ENCODE results near the gene SLC25A3.
"Not testable (repeated sequence)": the region's sequence is repeated elsewhere in the genome, so short reads cannot be mapped to it uniquely, and the experiment has no call there.

SLC25A3 gene

DNA sequence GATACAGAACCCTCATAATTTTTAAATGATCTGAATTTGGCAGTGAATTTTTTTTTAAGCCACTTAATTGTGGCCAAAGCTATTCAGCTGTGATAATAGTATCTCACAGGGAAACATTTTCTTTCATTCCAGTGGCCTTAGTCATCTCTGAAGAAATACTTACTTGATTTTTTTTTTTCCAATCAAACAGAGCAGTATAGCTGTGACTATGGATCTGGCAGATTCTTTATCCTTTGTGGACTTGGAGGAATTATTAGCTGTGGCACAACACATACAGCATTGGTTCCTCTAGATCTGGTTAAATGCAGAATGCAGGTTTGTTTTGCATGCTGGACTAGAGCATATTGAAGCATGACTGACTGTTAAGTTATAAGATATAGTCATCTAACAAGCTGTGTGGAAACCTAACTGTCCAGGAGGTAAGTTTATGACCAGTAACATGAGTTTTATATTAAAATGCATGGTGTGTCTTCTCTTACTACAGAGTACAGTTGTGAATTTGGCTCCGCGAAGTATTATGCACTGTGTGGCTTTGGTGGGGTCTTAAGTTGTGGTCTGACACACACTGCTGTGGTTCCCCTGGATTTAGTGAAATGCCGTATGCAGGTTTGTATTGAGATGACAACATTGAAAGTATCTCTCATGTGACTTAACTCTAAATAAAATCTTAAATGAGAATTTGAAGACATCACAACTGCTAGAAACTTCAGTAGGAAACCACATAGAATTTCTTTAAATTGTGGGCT is 1.9 kb downstream of the SLC25A3 start:
- DNase-seq (ENCODE audit: low spot score), result no peak

DNA sequence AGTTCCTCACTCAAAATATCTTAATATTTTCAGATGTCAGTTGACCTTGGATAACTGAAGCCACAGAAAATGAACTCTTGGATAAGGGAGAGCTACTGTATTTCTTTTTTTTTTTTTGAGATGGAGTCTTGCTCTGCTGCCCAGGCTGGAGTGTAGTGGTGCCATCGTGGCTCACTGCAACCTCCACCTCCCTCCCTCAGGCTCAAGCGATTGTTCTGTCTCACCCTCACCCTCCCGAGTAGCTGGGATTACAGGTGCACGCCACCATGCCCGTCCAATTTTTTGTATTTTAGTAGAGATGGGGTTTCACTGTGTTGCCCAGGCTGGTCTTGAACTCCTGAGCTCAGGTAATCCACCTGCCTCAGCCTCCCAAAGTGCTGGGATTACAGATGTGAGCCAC is 3.8 kb downstream of the SLC25A3 start:
- DNase-seq (ENCODE audit: low spot score), result not testable (repeated sequence)

DNA sequence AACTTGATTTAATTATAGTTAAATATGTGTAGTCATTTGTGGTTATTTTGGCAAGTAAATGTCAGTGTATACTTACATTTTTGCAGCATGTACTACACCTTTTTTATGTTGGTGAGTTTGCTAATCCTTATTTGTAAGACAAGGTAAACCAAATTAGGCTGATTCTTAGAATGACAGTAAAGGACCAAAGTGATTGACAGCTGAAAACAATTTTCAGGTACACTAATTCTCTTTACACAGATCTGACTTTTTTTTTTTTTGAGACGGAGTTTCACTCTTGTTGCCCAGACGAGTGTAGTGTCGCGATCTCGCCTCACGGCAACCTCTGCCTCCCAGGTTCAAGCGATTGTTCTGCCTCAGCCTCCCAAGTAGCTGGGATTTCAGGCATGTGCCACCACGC is 8.4 kb downstream of the SLC25A3 start:
- no peak for DNase-seq (ENCODE audit: low spot score)

DNA sequence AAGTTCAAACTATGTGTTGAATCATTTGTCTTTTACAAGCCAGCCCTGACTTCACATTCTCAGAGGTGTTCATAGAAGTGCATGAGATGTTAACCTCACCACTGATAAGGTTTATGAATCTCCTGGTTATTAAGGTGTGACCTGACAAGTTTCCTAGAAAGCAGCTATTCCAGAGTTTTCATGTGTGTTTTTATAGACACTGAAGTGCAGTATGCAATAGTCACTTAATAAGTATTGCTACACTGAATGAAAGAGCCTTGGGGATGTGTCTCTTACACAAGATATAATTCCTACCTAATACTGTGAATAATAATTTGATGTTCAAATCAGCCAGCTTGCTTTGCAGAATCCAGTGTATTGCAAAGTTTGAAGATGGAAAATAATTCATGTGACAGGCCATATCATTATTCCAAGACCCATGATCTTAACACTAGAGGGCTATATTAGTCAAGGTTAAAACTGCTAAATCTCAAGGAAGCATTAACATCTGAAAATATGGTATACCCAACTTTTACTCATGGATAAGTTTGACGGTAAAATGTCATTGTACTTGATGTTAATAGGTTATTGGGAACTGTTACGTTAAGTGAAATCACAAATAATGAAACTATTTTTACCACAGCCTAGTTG is 13.0 kb downstream of the SLC25A3 start:
- no peak for DNase-seq (ENCODE audit: low spot score)

DNA sequence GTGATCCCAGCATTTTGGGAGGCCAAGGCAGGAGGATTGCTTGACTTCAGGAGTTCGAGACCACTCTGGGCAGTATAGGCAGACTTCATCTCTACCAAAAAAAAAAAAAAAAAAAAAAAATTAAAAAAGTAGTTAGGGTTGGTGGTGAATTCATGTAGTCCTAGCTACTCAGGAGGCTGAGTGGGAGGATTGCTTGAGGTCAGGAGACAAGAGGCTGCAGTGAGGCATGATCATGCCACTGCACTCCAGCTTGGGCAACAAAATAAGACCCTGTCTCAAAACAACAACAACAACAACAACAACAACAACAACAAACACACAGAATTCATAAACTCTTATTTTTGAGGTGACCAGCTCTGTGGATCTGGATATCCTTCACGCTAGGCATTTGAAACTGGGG is 17.1 kb downstream of the SLC25A3 start:
- DNase-seq (ENCODE audit: low spot score), result no peak

DNA sequence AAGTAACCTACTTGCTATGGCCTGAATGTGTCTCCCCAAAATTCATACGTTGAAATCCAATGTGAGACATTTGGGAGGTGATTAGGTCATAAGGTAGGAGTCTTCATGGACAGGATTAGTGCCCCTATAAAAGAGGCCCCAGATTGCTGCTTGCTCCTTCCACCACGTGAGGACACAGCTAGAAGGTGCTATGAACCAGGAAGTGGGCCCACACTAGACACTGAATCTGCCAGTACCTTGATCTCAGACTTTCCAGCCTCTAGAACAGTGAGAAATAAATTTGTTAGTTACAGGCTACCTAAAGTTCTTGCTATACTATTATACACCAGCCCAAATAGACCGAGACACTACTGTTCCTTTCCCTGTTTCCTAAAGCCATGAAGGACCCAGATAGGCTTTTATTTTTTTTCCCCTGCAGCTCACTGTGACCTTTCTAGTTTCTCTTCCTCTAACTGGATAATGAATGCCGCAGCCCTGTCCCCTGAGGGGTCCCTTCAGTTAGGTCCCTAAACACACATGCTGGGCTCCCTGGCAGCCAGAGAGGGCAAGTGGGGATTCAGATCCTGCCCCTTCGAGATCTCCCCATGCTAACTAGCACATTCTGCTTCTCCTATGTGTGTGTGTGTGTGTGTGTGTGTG is 19.3 kb downstream of the SLC25A3 start:
- DNase-seq (ENCODE audit: low spot score), result no peak

DNA sequence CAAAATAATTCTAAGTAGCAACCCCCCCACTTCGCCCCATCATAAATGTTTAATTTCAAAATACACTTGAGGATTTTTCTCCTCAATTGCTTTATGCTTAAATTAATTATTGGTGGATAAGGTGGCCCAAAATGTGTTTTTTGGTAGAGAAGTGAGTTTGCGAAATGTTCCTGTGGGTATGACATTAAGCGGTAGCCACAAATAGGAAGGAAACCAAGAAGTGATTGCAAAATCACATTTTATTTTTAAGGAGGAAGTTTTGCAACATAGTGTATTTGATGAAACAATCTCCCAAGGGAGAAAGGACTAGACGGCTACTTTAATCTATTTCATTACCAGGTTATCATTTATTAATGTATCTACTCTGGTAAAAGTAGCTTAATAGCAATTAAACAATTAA is 25.5 kb downstream of the SLC25A3 start:
- DNase-seq (ENCODE audit: low spot score), result no peak

DNA sequence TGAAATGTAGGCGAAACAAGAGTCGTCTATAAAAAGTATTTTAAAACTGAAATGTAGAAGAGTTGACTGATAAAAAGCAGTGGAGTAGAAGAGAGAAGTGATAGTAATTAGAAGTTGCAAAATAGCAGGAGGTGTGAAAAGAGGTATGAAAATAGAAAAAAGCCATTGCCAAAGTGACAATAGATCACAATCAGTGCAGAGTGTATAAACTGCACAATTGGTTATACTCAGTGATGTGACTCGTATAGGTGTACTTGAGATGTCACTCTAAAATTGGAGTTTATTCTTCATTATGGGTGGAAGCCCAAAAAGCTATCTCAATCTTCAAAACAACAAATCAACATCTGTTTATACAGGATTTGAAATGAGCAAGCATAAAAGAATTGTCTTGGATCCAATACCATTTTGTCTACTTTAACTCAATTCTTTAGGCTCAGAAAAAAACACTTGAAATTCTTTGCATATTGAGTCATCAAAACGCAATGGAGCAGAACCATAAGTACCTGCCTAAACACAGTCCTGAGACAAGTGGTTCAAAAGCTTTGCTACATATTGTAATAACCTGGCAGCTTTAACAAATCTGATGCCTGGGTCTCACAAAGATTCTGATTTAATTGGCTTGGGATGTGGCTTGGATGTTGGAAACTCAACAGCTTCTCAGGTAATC is 42.3 kb downstream of the SLC25A3 start:
- DNase-seq (ENCODE audit: low spot score), result no peak

DNA sequence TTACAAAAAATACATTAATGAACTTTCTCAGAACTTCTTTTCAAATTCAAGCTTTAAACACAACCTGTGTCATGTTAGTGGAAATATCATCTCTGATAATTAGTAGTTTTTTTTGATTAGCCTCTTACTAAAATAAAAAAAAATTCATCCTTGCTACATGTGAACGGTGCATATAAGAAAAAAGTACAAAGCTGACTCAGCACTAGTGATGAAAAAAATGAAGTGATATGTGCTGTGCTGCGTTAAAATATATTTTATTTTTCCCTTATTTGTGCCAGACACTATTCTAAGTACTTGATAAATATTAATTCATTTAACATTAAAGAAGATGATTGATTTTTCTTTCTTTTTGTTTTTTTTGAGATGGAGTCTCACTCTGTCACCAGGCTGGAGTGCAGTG is 43.6 kb downstream of the SLC25A3 start:
- no peak for DNase-seq (ENCODE audit: low spot score)

DNA sequence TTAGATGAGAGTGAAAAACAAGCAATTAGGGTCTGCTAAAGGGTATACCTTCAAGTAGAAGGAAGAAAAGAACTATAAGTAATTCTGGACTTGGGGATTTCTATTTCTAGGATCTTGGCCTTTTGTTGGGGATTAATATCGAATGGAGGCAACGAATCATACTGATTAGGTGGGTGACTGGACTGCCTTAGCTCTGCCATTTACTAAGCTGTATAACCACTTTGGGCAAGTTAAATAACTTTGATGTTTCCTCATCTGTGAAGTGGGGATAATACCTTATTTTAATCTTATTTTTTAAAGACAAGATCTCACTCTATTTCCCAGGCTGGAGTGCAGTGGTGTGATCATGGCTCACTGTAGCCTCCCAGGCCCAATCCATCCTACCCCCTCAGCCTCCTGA is 44.5 kb downstream of the SLC25A3 start:
- no peak for DNase-seq (ENCODE audit: low spot score)

DNA sequence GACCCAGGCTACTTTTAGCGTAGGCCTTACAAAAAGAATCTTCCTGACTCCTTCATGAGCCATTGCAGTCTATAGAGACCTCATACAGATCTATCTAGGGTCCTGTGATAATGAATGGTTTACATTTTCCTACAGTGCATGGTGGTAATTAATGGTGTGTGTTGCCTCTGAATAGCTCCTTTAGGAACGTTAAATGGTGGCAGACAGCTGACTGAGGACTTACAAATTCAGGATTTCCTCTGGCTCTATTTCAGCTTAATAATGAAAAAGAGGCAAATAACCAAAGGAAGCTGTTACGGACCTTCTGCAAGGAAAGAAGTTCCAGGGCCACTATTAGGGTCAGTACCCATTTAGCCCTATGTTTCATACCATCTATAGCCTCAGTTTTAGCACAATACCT is 46.0 kb downstream of the SLC25A3 start:
- no peak for DNase-seq (ENCODE audit: low spot score)

DNA sequence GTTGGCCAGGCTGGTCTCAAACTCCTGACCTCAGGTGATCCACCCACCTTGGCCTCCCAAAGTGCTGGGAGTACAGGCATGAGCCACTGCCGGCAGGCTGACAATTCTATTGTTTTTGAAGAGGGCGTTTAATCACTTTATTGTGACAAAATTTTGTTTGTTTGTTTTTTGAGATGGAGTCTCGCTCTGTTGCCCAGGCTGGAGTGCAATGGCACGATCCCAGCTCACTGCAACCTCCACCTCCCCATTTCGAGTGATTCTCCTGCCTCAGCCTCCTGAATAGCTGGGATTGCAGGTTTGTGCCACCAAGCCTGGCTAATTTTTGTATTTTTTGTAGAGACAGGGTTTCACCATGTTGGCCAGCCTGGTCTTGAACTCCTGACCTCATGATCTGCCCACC is 49.3 kb downstream of the SLC25A3 start:
- DNase-seq (ENCODE audit: low spot score), result not testable (repeated sequence)

DNA sequence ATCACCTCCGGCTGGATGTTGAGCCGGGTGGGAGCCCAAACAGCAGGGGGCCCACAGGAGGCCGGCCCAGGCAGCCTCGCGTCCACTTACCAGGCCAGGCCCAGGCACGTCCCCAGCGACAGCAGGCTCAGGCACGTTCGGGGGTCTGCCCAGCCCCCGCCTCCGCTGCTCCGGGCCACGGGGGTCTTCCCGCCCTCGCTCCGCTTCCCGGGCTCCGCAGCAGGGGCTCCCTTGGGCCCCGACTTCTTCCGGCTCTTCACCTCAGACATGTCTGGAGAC is 50.9 kb downstream of the SLC25A3 start:
- peak; percentile 40 for DNase-seq (ENCODE audit: low spot score)

DNA sequence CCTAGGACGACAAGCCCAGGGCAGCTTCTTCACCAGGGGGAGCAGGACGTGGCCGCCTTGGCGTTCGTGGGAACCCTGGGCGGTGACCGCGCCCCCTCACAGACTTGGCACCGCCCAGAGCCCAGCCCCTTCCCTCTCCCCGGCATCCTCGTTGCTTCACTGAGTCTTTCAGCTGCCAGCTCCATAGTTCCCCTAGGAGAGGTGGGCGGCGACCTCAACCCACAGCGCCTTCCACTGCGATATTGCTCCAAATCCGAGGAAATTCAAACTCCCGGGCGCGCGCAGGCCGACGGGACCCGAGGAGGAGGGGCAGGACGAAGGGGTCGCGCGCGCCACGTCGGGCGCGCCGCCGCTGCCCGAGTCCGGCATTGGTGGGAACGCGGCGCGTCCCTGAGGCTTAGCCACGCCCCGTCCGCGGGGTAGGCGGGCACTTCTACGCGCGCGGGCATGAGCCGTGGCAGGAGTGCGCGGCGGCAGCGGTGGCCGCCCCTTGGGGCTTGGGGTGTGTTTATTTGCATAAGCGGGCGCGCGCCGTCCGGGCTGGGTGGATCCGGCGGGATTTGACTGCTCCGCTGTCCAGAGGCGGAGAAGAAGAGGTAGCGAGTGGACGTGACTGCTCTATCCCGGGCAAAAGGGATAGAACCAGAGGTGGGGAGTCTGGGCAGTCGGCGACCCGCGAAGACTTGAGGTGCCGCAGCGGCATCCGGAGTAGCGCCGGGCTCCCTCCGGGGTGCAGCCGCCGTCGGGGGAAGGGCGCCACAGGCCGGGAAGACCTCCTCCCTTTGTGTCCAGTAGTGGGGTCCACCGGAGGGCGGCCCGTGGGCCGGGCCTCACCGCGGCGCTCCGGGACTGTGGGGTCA is 51.5 kb downstream of the SLC25A3 start, which contains the start of the genes APAF1 and IKBIP:
Gene APAF1, plus strand, starts transcription at position 579 of the 860 bp plus-strand sequence. CDS start 3,070 bp downstream, outside the sequence.
Gene IKBIP, minus strand, starts transcription at position 77 of the 860 bp plus-strand sequence. CDS start 87 bp downstream, outside the sequence.
- peak; percentile 92 for DNase-seq (ENCODE audit: low spot score)

DNA sequence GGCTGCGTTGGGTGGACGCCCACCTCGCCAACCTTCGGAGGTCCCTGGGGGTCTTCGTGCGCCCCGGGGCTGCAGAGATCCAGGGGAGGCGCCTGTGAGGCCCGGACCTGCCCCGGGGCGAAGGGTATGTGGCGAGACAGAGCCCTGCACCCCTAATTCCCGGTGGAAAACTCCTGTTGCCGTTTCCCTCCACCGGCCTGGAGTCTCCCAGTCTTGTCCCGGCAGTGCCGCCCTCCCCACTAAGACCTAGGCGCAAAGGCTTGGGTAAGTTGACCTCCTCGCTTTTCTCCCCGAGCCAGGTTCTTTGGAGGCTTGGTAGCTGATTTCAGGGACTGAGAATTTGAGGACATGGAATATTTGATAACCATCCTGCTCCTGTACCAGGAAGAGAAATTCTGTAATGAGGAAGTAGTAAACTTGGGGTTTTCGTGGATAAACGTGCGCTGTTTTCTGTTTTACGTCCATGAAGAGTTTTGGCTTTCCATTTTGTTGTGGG is 52.1 kb downstream of the SLC25A3 start:
- DNase-seq (ENCODE audit: low spot score), result peak; percentile 20

DNA sequence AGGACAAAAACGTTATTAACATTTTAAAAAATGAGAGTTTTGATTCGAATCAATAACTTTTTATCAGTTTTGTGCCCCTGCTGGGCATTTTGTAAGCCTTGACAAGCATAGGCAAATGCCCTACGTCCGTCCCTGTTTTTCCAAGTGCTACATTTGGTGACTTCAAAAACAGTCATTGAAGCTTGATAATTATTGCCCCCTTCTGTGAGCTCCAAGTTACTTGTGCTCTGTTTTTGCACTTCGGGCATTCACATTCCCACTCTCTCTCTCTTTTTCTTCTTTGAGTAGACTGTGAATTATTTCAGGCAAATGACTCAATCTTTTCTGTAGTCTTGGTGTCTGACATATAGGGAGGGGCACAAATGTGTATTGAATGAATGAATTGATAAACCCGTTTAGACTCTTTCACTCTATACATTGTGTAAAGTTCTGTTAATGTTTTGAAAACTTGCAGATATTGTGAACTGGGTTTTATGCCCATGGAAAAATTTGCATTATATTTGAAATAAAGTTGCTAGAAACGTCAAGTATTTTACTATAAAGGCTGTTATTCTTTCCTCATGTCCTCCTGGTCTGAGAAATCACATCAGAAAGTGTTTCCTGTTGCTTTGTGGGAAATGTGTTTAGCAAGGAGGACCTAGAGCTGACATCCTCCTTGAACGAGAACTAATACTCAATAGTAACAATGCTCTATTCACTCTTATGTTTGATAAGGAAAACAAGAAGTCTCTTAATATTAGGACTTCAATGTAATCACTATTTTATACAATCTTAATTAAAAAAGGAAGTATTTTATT is 53.0 kb downstream of the SLC25A3 start:
- no peak for DNase-seq (ENCODE audit: low spot score)

DNA sequence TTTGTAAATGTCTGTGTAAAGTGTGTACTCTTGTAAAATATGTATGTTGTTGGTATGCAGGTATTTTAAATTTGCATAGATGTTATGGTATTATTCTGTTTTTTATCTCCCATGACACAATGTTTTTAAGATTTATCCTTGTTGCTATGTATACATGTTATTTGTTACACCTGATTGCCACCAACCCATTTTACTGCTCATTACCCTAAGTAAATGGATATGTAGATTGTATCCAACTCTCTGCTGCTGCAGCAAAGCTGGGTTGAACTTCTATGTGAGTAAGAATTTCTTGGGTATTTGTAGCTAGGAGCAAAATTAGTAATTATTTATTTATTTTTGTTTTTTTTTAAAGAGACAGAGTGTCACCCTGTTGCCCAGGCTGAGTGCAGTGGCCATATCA is 57.8 kb downstream of the SLC25A3 start:
- no peak for DNase-seq (ENCODE audit: low spot score)

DNA sequence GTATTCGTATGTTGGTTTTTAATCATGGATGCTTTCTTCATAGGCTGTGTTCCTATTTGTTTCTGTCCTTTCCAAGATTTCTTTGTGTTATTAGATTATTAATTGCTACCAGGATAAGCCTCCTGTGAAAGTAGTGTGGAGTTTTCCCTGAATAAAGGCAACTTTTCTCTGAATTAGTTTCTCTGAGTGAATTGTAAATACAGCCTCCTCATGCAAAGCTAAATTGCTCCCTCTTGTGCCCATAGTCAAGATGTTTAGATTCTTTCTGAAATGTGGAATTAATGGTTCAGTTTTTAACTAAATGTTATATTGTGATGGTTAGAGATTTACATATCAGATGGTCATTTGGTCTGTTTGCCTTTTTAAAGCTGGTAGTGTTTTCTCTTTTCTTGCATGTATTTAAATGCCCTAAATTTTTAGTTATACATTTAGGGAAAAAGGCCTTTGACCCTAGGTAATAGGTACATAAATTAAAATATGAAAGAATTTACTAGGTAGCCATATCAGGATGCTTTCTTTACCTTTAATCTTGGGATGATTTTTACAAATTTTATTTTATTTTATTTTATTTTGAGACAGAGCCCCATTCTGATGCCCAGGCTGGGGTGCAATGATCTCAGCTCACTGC is 60.5 kb downstream of the SLC25A3 start:
- peak; percentile 44 for DNase-seq (ENCODE audit: low spot score)

Data from HuH-7 (cell line).